ENCODE measurements around the gene BRCA2.

DNA sequence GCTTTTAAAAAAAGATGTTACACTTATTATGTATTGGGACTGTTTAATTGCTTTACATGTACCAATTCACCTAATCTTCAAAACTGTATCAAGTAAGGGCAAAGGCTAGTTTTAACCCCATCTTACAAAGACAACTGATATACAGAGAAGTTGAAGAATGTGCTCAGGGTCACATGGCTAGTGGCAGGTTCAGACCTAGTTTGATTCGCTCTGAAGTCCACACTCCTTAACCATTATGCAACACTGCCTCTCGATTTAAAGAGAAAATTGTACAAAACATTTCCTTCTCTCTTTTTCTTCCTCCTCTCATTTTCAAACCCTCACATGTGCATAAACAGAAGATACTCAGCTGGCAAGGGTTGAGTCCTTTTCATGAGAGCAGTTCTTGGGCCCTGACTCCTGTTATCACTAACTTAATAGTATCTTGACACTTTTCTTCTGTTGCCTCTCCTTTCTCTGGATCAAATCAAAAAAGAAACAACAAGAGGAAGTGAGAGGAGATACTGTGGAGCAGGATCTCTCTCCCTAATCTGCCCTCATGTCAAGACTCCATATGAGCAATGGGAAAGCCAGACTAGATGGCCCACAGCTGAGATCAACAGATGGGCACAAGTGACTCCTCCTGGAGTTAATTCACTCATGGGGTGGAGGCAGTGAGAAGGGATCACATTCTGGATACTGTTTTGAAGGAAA, 131.6 kb downstream of the BRCA2 start:
- TF ChIP-seq, protein P1, sequence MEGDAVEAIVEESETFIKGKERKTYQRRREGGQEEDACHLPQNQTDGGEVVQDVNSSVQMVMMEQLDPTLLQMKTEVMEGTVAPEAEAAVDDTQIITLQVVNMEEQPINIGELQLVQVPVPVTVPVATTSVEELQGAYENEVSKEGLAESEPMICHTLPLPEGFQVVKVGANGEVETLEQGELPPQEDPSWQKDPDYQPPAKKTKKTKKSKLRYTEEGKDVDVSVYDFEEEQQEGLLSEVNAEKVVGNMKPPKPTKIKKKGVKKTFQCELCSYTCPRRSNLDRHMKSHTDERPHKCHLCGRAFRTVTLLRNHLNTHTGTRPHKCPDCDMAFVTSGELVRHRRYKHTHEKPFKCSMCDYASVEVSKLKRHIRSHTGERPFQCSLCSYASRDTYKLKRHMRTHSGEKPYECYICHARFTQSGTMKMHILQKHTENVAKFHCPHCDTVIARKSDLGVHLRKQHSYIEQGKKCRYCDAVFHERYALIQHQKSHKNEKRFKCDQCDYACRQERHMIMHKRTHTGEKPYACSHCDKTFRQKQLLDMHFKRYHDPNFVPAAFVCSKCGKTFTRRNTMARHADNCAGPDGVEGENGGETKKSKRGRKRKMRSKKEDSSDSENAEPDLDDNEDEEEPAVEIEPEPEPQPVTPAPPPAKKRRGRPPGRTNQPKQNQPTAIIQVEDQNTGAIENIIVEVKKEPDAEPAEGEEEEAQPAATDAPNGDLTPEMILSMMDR (IDR thresholded peaks at IDR 0.05) = no peak
- no peak for TF ChIP-seq EP300 (IDR thresholded peaks at IDR 0.05)

Measured in gastroesophageal sphincter (tissue), 3 donors.